HuH-7 (cell line): ENCODE measurements around the gene TRPV6.
A peak's percentile ranks its signal among the peaks of the same experiment; 100 is the strongest.

ENCODE experiments used
- DNase-seq: peaks from one replicate; pipeline ENCODE4 v3.0.0; 2011; ENCODE audit warnings: low spot score

The TRPV6 gene

DNA sequence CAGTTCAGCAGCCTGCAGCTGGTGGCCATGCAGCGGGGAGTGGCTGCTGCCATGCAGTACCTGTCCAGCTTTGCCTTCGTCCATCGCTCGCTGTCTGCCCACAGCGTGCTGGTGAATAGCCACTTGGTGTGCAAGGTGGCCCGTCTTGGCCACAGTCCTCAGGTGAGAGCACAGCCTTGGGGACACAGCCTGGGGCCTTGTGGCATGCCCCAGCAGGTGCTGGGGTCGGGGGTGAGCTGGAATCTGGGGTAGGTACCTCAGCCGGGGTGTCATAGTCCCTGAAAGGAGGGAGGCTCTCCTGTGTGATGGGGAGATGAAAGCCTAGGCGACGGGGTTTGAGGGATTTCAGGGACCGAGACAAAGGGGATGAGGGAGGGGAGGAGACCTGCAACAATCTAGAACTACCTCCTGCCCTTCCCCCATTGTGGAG is 16.5 kb downstream of the TRPV6 start:
- no peak for DNase-seq

DNA sequence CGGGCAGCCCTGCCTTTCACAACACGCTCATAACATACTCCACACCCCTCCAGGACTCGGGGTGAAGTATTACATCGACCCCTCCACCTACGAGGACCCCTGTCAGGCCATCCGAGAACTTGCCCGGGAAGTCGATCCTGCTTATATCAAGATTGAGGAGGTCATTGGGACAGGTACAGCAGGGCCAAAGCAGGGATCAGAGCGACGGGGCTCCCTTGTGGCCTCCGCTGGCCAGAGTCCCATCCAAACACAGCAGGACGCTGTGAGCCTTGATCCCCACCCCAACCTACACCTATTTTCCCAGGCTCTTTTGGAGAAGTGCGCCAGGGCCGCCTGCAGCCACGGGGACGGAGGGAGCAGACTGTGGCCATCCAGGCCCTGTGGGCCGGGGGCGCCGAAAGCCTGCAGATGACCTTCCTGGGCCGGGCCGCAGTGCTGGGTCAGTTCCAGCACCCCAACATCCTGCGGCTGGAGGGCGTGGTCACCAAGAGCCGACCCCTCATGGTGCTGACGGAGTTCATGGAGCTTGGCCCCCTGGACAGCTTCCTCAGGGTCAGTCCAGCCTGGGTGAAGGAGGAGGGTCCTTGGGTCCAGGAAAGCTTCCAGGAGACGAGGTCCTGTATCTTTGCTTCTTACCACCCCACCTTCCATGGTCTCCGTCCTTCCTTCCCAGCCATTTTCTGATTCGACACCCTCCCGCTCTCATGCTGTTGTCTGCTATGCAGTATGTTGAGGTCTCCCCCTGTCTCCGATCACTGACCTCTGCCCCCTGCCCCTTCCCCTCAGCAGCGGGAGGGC is 17.2 kb downstream of the TRPV6 start:
- no peak for DNase-seq

DNA sequence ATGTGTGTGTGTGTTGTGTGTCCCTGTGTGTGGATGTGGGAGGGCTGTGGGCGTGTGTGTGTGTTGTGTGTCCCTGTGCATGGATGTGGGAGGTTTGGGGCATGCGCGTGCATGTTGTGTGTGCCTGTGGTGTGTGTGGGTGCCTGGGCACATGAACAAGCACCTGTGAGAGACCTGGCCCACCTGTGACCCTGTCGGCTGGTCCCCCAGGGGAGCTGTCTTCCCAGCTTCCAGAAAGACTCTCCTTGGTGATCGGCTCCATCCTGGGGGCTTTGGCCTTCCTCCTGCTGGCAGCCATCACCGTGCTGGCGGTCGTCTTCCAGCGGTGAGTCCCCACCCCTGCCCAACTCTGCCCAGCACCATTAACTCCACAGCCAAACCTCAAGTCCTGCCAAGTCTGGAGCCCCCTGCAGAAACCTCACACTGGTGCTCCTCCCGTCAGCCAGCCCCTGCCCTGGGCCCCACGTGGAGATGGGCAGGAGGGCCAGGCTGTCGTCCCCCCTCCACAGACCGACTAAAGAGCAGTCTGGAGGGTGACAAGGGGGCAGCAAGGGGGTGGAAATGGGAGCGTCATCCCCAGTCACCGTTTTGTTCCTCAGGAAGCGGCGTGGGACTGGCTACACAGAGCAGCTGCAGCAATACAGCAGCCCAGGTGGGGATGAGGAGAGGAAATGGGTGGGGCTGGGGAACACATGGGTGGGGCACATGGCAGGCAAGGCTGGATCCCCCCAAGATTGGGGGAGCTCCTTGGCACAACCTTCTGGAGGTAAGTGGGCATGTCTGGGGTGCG is 18.0 kb downstream of the TRPV6 start:
- DNase-seq = no peak

DNA sequence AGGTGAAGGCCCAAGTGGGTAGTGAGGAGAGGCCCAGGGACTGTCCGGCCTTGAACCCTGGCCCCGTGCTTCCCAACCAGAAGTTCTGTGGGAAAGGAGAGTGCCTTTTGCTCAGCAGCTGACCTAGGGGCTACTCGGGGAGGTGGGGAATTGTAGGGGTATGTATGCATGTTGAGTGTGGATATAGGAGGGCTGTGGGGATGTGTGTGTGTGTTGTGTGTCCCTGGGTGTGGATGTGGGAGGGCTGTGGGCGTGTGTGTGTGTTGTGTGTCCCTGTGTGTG is 18.5 kb downstream of the TRPV6 start:
- DNase-seq = no peak

DNA sequence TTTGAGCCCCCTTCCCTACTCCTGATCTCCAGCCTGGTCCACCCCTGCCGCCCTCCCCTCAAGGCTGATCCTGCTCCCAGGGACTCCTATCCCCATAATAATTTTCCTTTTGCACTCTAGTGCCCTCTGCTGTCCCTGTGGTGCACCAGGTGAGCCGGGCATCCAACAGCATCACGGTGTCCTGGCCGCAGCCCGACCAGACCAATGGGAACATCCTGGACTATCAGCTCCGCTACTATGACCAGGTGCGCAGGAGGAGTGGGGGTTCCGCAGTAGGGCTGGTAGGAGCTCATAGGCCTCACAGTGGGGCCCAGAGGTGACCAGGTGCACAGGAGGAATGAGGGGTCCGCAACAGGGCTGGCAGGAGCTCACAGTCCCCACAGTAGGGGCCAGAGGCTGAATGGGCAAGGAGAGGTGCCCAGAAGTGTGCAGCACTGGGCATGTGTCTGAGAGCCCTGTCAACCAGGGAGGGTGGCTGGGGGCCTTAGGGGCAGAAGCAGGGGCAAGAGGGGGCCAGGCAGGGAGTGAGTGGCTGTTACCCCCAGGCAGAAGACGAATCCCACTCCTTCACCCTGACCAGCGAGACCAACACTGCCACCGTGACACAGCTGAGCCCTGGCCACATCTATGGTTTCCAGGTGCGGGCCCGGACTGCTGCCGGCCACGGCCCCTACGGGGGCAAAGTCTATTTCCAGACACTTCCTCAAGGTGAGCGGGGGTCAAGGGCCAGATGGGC is 19.0 kb downstream of the TRPV6 start:
- peak; percentile 85 for DNase-seq

DNA sequence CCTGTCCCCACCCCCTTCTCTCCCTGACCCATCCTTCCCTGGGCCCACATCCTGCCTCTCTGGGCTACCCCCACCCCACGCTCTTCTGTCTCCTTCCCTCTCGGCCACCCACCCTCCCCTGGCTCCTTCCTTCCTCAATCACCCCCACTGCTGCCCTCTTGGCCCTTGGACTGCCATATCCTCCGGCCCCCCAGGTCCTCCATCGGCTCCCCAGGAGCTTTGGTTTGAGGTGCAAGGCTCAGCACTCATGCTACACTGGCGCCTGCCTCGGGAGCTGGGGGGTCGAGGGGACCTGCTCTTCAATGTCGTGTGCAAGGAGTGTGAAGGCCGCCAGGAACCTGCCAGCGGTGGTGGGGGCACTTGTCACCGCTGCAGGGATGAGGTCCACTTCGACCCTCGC is 19.8 kb downstream of the TRPV6 start:
- DNase-seq = no peak

DNA sequence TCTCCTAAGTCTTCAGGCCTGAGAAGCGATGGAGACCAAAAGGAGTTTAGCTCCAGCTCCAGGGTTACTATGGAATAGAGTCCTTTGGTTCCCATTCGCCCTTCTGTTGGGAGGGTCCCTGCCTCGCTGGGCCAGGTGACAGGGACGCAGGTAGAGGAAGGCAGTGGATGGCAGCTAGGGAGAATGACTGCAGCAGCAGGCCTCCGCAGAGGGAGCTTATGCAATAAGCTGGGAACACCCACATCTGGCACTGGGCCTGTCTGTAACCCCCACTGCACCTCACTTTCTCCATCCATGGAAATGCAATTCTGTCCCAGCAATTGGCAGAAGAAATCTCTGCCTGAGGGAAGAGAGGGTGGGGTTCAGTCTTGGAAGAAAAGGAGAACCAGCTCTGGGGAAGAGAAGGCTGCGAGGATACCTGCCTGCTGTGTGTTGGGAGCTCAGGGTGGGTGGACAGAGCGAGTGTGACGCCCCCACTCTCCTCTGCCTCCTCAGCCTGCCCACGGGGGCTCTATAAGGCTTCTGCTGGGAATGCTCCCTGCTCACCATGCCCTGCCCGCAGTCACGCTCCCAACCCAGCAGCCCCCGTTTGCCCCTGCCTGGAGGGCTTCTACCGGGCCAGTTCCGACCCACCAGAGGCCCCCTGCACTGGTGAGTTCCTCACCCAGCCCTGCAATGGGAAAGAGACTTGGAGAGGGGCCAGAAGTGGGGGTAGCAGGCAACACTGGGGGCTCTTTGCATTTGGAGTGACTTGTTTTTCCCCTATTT is 20.4 kb downstream of the TRPV6 start:
- DNase-seq = no peak

DNA sequence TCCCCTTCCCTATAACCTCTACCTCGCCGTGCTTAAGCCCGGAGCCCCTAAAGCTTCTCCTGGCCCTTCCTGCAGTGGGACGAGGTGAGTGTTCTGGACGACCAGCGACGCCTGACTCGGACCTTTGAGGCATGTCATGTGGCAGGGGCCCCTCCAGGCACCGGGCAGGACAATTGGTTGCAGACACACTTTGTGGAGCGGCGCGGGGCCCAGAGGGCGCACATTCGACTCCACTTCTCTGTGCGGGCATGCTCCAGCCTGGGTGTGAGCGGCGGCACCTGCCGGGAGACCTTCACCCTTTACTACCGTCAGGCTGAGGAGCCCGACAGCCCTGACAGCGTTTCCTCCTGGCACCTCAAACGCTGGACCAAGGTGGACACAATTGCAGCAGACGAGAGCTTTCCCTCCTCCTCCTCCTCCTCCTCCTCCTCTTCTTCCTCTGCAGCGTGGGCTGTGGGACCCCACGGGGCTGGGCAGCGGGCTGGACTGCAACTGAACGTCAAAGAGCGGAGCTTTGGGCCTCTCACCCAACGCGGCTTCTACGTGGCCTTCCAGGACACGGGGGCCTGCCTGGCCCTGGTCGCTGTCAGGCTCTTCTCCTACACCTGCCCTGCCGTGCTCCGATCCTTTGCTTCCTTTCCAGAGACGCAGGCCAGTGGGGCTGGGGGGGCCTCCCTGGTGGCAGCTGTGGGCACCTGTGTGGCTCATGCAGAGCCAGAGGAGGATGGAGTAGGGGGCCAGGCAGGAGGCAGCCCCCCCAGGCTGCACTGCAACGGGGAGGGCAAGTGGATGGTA is 21.5 kb downstream of the TRPV6 start:
- no peak for DNase-seq

DNA sequence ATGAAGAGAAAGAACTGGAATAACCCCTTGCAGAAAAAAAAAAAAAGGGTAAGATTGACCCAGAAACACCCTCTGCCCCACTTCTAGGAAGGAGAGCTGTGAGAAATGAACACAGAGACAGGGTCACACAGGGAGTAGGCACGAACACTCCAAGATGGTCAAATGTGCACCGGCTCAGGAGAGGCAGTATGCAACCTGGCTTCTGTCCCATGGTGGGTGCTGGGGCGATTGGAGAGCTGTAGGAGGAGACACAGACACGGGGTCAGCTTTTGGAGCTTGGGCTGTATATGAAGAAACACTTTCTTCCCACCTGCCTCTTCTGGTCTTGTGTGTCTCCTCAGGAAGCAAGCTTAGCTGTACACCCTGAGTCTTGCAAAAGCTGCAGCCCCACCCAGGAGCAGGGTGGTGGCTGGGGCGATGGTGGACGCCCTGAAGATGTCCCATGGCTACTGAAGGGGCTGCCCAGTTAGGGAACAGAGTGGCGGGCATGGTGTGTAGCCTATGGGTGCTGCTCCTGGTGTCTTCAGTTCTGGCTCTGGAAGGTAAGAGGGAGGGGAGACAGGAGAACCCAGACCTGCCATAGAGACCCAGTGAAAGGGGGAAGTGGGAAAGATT is 22.7 kb downstream of the TRPV6 start:
- DNase-seq = no peak

DNA sequence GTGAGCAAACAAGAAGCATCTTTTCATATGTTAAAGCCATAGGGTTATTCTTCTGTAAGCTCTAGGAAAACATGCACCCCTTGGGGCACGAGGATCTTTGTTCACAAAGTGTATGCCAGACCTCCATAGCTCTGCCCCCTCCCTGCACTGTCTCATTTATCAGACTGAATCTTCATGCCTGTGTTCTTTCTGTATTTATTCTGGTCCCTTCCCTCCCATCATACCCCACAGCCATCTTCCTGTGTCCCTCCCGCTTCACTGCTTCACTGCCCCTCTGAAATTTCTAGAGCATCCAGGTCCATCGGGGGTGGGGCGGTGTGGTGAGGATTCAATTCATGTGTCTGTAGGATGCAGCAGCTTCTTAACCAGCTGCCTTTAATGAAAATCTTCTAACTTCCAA is 23.2 kb downstream of the TRPV6 start:
- no peak for DNase-seq

DNA sequence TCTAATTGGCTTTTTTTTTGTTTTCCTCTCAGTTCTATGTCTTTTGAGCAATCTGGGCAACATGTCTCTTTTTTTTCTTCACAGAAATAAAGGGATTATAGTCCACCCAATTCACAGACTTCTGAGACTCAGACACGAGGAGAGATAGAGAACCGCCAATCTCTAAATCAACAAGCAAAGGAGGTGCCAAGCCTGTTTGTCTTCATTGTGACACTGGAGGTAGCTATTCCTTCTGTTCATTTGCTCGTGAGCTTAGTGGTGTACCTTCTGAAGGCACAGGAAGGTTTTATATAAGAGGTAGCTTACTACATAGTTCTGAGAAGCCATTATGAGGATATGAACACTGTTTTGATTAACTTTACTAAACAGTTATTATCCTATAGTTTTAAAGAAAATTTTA is 24.6 kb downstream of the TRPV6 start:
- DNase-seq = no peak

DNA sequence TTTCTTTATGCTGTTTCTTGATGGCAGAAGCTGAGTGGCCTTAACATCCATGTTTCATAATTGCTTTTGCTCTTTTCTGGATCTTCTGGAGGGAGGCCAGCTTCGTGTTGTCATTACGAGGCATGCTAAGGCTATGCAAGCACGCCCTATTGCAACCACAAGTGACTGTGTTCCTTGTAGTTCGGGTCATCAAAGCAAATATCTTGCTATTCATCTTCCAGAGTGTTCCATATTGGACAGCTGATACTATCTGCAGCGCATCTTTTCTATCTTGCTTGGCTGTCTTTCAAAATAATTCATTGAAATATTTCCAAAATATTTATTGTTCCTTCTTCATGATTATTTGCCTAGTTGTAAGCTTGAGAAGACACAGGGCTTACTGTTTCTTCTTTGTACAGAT is 25.7 kb downstream of the TRPV6 start:
- DNase-seq = no peak

DNA sequence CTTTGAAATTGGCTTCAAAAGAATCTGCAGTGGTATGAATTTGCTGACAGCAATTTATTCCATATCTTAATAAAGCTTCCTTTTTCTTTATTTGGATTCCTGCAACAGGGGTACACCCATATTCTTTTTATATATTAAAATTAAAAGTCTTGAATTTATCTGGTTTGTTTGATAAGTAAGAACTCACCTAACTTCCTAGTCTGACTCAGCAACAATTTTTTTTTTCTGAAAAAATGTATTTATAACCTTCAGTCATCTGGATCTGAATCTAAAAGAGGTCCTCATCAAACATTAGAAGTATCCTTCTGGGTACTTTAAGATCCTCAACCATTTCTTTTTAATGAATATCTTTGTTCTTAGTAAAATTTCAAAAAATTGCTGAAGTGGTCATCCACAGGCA is 26.1 kb downstream of the TRPV6 start:
- no peak for DNase-seq

DNA sequence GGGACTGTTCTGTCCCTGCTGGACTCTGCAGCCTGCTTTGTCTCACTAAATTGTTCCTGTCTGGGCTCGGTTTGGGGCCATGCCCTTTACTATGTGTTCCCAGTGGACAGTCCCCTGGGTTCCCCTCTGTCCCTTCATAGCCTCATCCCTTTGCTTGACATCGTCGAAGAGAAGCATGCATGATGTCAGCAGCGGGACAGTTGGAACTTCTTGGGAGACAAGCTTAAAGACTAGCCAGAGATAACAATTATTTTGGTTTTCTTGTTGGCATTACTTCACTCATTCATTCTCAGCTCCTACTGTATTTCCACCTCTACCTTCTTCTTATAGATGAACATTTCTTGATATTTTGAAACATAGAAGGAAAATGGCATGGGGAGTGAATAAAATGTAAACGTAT is 27.9 kb downstream of the TRPV6 start:
- DNase-seq = no peak

DNA sequence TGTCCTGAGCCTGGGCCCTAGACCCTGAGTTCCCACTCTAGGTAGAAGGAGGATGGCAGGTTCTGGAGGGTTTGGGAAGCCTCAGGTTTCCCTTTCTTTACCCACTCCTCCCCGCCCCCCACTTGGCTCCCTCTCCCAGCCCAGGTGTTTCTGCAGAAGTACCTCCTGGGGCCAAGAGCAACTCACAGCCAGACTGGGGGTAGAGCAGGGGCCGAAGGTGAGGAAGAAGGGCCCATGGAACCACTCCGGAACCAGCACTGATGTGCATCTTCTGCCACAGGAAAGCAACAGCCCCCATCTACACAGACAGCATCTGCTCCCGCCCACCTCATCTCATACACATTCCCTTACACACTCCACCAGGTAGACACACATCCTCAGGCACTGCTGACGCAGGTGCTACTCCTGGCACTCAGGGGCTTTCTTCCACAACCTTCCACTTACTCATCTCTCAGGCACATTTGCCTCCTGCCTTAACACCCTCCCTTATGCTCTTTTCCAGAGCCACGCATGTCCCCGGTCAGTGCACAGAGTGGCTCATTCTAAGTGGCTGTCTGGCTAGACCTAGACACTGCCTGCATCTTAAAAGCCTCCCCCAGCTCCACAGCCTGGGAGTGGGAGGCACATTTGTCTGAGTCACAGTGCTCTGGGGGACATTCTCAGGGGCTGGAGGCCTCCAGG is 28.8 kb downstream of the TRPV6 start:
- no peak for DNase-seq

DNA sequence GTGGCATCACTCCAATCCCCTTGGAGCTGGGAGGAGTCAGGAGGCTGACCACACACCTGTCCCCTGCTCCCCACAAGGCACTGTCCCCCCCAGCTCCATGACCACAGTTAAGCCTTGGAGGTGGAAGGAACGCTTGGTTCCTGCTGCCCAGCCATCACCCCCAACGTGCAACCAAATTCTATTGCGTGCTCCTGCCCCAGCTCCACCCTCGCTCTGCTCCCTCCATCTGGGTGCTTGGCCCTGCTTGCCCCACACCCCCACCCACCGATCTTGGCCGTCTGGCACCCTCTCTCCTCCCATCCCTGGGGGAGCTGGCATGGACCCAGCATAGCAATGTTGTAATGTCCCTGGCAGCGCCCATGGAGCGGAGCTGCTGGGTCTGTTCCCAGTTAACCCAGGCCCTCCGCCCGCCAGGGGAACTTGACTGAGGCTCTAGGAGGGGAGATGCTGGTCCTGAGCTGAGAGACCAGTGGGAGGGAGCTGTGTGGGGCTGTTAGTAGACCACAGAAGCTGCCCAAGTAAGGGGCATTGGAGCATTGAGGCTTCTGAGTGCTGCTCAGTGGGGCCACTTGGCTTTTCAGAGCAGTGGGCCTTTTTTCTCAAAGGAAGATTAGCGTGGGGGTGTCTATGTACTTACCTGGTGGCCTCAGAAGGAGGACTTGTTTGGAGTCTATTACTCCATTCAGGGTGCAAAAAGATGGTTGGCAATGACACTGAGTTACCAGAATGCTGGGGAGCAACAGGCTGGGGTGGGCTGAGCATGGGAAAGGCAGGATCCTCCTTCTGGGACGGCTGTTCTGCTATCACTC is 29.6 kb downstream of the TRPV6 start:
- no peak for DNase-seq

DNA sequence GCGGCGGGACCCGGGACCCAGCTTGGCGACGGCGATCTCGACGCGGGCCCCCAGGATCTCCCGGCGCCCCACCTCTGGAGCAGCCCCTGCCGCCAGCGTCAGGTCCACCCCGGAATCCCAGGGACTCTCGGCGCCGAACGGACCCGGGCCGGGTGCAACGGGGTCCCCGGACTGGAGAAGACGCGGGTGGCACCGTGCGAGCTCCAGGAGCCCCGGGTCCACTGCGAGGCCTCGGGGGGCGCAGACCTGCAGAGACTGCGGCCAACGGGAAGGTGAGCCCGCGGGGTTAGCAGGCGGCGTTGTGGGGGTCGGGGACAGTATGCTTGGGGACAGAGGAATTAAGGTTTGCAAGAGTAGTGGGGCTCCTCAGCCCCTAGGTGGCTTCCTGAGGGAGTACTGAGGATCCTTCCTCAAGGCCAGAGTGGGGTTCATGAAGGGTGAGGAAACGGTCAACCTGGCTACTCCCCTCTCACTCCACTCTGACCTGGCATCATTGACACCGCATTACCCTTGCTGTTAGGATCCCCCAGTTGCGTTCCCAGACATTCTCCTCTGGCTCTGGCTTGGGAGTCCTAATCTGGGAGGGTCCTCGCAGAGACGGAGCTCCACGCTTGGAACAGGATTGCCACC is 30.3 kb downstream of the TRPV6 start:
- no peak for DNase-seq

DNA sequence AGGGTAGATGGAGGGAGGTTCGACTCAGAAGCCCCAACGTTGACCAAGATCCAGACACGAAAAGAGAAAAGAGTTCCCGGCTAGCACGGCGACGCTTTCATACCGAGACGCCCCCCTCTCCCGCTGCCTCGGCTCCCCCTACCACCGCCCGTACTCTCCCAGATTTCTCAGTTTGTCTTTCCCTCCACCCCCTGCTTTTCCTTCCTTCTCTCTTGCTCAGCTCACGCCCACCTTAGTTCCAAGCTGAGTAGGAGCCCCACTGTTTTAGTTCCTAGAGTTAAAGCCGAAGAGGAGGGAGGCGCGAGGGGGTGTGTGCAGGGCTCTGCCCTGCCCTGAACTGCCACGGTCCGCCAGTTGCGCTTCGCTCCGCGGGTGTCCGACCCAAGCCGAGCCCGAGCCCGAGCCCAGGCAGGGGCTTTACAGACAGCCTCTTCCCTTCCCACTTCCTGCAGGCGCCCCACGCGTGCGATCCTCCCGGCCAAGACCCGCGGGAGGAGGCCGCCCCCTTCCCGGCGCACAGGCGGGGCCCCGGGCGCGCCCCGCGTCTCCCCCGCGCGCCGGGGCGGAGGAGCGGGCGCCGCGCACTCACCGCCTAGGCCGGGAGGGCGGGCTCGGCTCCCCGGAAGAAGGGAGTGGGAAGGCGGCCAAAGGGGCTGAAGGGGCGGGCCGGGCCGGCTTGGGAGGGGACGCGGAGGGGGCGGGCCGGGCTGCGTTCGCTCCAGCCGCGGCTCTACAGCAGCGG is 31.0 kb downstream of the TRPV6 start, which contains the start of gene EPHB6:
Gene EPHB6, plus strand, starts transcription at position 705 of the 742 bp plus-strand sequence. CDS start 8,152 bp downstream, outside the sequence.
- DNase-seq = peak; percentile 68
